Astrocyte (in vitro differentiated cells and primary cell): ENCODE results near the gene TFPI2.

Experiments
- CTCF ChIP-seq: IDR thresholded peaks from 2 replicates; pipeline ENCODE4 v1.5.1; 2011; ENCODE audit warnings: low read depth, mild to moderate bottlenecking, inconsistent platforms, low read length, moderate library complexity; ENCODE audit not compliant: insufficient read depth
- EZH2 ChIP-seq: IDR thresholded peaks from 2 replicates; pipeline ENCODE4 v1.6.1; 2012; ENCODE audit warnings: mild to moderate bottlenecking, low read length, inconsistent platforms; ENCODE audit not compliant: insufficient read depth

- TF ChIP-seq CTCF (no peak), EZH2 (no peak)
Observed at GRCh38 chr7:93838966-93839365, 51.6 kb downstream of the TFPI2 start.
